ENCODE results near the gene CPE. TPM values are rescaled to one million over a fixed set of nuclear protein-coding genes. Genes with fewer than 3 reads are reported as not detected.

CPE gene
- polyA plus RNA-seq (2013, experiment 1 of 2) = 71.3 TPM
- polyA plus RNA-seq (2013, experiment 2 of 2) = 71.3 TPM

DNA sequence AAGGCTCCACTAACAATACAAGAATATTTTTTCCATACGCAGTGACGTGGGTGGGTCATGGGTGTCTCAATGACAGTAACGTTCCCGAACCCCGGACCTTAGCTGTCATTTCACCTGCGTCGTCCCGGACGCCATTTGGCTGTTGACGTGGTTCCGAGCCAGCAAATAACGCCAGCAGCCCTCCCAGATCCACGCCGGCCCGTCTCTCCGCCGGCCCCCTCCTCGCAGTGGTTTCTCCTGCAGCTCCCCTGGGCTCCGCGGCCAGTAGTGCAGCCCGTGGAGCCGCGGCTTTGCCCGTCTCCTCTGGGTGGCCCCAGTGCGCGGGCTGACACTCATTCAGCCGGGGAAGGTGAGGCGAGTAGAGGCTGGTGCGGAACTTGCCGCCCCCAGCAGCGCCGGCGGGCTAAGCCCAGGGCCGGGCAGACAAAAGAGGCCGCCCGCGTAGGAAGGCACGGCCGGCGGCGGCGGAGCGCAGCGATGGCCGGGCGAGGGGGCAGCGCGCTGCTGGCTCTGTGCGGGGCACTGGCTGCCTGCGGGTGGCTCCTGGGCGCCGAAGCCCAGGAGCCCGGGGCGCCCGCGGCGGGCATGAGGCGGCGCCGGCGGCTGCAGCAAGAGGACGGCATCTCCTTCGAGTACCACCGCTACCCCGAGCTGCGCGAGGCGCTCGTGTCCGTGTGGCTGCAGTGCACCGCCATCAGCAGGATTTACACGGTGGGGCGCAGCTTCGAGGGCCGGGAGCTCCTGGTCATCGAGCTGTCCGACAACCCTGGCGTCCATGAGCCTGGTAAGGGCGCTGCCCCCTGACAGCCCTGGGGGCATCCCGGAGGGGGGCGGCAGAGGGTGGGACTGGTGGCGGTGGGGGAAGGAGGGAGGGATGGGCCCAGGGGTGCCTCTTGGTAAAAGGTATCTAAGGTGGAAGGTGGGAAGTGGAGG lies at the start of gene CPE:
Gene CPE (plus strand): TSS at position 264 of the 933 bp plus-strand sequence. CDS start 214 bp downstream, at position 478.
- Histone ChIP-seq H3K27ac (replicated peaks; ENCODE audit: low read length) (no peak within 1 kb of the TSS), H3K9me3 (replicated peaks in 1 of 2; ENCODE audit: control insufficient read depth in 2 of 2, insufficient read depth in 1 of 2, low read depth in 1 of 2, low read length in 2 of 2) (no peaks in the 10 kb centered on the region), H3K4me3 (ENCODE audit: low read length in 2 of 2) (peak within 1 kb of the TSS; percentile 46 to 81), H4K91ac (ENCODE audit: low read depth, low read length, poor library complexity) (no peak within 1 kb of the TSS), H3K18ac (ENCODE audit: low read length) (peak within 1 kb of the TSS; percentile 98), H4K8ac (ENCODE audit: low read depth, low read length) (no peak within 1 kb of the TSS), H3K9ac (ENCODE audit: low read depth, low read length, poor library complexity) (peak within 1 kb of the TSS; percentile 85), H2AK5ac (ENCODE audit: low read depth, low read length) (no peak within 1 kb of the TSS), H2BK12ac (ENCODE audit: low read length) (peak within 1 kb of the TSS; percentile 95), H2BK120ac (ENCODE audit: low read depth, low read length) (no peak within 1 kb of the TSS), H3K23ac (ENCODE audit: low read depth, low read length, poor library complexity) (peak within 1 kb of the TSS; percentile 95), H2AFZ (ENCODE audit: low read length) (peak within 1 kb of the TSS; percentile 94), H3K79me1 (ENCODE audit: low read depth, low read length) (peaks cover 4% of the 10 kb centered on the region), H2BK5ac (ENCODE audit: low read length) (peak within 1 kb of the TSS; percentile 44), H3K4me1 (ENCODE audit: control insufficient read depth in 2 of 2, insufficient read depth in 1 of 2, low read depth in 1 of 2, low read length in 2 of 2) (peaks cover 8 to 16% of the 10 kb centered on the region in 2 donors), H3K27me3 (ENCODE audit: control insufficient read depth in 3 of 3, insufficient read depth in 3 of 3, low read depth in 1 of 3, low read length in 3 of 3) (peaks cover 0 to 9% (median 3%) of the 10 kb centered on the region in 3 experiments), H3K4me2 (ENCODE audit: insufficient read depth, low read length, poor library complexity, severe bottlenecking) (peak within 1 kb of the TSS; percentile 82), H2BK15ac (ENCODE audit: low read length) (peak within 1 kb of the TSS; percentile 95), H3K4ac (ENCODE audit: low read length) (no peak within 1 kb of the TSS), H3K36me3 (replicated peaks in 1 of 2; ENCODE audit: control insufficient read depth in 2 of 2, insufficient read depth in 2 of 2, low read length in 2 of 2) (no peaks in the 10 kb centered on the region), H3K14ac (ENCODE audit: low read length) (peak within 1 kb of the TSS; percentile 44)
- peak; percentile 79 for DNase-seq (ENCODE audit: low spot score)
- WGBS, 2 donors (ENCODE audit: extremely low coverage in 2 of 2, insufficient read length in 2 of 2, insufficient replicate concordance in 1 of 2) = no CpG with 5 or more reads among the region's 82 CpGs

DNA sequence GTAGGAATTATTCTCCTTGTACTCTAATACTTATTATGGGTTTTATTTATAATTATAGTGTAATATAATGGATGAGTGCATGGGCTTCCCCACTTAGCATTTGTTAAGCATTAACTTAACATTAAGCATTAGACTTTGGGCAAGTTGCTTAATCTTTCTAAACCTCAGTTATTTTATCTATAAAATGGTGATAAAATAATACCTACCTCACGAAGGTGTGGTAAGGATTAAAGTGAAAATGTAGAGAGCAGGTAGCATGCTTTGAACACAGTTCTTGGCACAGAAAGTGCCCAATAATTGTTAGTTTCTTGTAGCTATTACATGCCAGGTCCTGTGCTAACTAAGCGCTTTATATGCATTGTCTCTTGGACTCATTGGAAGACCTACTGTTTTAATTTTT lies 48.7 kb upstream of the CPE start:
- Histone ChIP-seq H3K23ac (ENCODE audit: low read depth, low read length, poor library complexity) (no peak overlapping the region), H3K18ac (ENCODE audit: low read length) (no peak overlapping the region), H3K4me3 (ENCODE audit: low read length in 2 of 2) (peak overlapping the region; percentile 77 to 81), H2BK120ac (ENCODE audit: low read depth, low read length) (no peak overlapping the region), H3K4me1 (ENCODE audit: control insufficient read depth in 2 of 2, insufficient read depth in 1 of 2, low read depth in 1 of 2, low read length in 2 of 2) (peaks cover 5 to 21% of the 10 kb centered on the region in 2 donors), H3K27ac (replicated peaks; ENCODE audit: low read length) (no peak overlapping the region), H4K8ac (ENCODE audit: low read depth, low read length) (no peak overlapping the region), H2BK15ac (ENCODE audit: low read length) (no peak overlapping the region), H4K91ac (ENCODE audit: low read depth, low read length, poor library complexity) (no peak overlapping the region), H3K79me1 (ENCODE audit: low read depth, low read length) (no peaks in the 10 kb centered on the region), H3K9ac (ENCODE audit: low read depth, low read length, poor library complexity) (no peak overlapping the region), H2BK5ac (ENCODE audit: low read length) (no peak overlapping the region), H2BK12ac (ENCODE audit: low read length) (no peak overlapping the region), H3K14ac (ENCODE audit: low read length) (no peak overlapping the region), H3K36me3 (replicated peaks in 1 of 2; ENCODE audit: control insufficient read depth in 2 of 2, insufficient read depth in 2 of 2, low read length in 2 of 2) (peaks cover 9 to 64% of the 10 kb centered on the region in 2 donors), H3K9me3 (replicated peaks in 1 of 2; ENCODE audit: control insufficient read depth in 2 of 2, insufficient read depth in 1 of 2, low read depth in 1 of 2, low read length in 2 of 2) (peaks cover 3 to 5% of the 10 kb centered on the region in 2 donors), H3K4me2 (ENCODE audit: insufficient read depth, low read length, poor library complexity, severe bottlenecking) (peak overlapping the region; percentile 54), H2AFZ (ENCODE audit: low read length) (no peak overlapping the region), H3K27me3 (ENCODE audit: control insufficient read depth in 3 of 3, insufficient read depth in 3 of 3, low read depth in 1 of 3, low read length in 3 of 3) (peaks cover 0 to 2% (median 0%) of the 10 kb centered on the region in 3 experiments), H3K4ac (ENCODE audit: low read length) (no peak overlapping the region), H2AK5ac (ENCODE audit: low read depth, low read length) (no peak overlapping the region)
- WGBS, 2 donors (ENCODE audit: extremely low coverage in 2 of 2, insufficient read length in 2 of 2, insufficient replicate concordance in 1 of 2) = no CpG with 5 or more reads among the region's 2 CpGs
- DNase-seq (ENCODE audit: low spot score) = no peak

DNA sequence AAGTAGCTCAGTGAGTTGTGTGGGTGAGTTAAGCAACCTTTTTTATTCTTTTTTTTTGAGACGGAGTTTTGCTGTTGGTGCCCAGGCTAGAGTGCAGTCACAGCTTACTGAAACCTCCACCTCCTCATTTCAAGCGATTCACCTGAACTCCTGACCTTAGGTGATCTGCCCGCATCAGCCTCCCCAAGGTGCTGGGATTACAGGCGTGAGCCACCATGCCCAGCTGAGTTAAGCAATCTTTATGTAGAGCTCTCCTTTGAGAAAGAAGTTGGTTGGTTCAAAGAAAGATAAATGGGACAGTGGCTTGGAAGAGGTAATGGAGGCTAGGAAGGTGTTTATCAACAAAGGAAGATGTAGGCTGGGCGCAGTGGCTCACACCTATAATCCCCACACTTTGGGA lies 48.1 kb upstream of the CPE start:
- Histone ChIP-seq H2BK12ac (ENCODE audit: low read length) (no peak overlapping the region), H3K4me2 (ENCODE audit: insufficient read depth, low read length, poor library complexity, severe bottlenecking) (peak overlapping the region; percentile 54), H2BK120ac (ENCODE audit: low read depth, low read length) (no peak overlapping the region), H3K4me3 (ENCODE audit: low read length in 2 of 2) (peak overlapping the region; percentile 77 to 81), H3K4me1 (ENCODE audit: control insufficient read depth in 2 of 2, insufficient read depth in 1 of 2, low read depth in 1 of 2, low read length in 2 of 2) (peaks cover 8 to 25% of the 10 kb centered on the region in 2 donors), H2AK5ac (ENCODE audit: low read depth, low read length) (no peak overlapping the region), H3K9ac (ENCODE audit: low read depth, low read length, poor library complexity) (no peak overlapping the region), H3K36me3 (replicated peaks in 1 of 2; ENCODE audit: control insufficient read depth in 2 of 2, insufficient read depth in 2 of 2, low read length in 2 of 2) (peaks cover 12 to 70% of the 10 kb centered on the region in 2 donors), H3K23ac (ENCODE audit: low read depth, low read length, poor library complexity) (no peak overlapping the region), H3K18ac (ENCODE audit: low read length) (no peak overlapping the region), H4K91ac (ENCODE audit: low read depth, low read length, poor library complexity) (no peak overlapping the region), H3K14ac (ENCODE audit: low read length) (no peak overlapping the region), H3K9me3 (replicated peaks in 1 of 2; ENCODE audit: control insufficient read depth in 2 of 2, insufficient read depth in 1 of 2, low read depth in 1 of 2, low read length in 2 of 2) (no peaks in the 10 kb centered on the region), H2AFZ (ENCODE audit: low read length) (no peak overlapping the region), H2BK5ac (ENCODE audit: low read length) (no peak overlapping the region), H3K27me3 (ENCODE audit: control insufficient read depth in 3 of 3, insufficient read depth in 3 of 3, low read depth in 1 of 3, low read length in 3 of 3) (peaks cover 0 to 2% (median 0%) of the 10 kb centered on the region in 3 experiments), H3K79me1 (ENCODE audit: low read depth, low read length) (no peaks in the 10 kb centered on the region), H2BK15ac (ENCODE audit: low read length) (no peak overlapping the region), H4K8ac (ENCODE audit: low read depth, low read length) (no peak overlapping the region), H3K4ac (ENCODE audit: low read length) (no peak overlapping the region), H3K27ac (replicated peaks; ENCODE audit: low read length) (no peak overlapping the region)
- DNase-seq (ENCODE audit: low spot score) = no peak
- WGBS, 2 donors (ENCODE audit: extremely low coverage in 2 of 2, insufficient read length in 2 of 2, insufficient replicate concordance in 1 of 2) = no CpG with 5 or more reads among the region's 5 CpGs

DNA sequence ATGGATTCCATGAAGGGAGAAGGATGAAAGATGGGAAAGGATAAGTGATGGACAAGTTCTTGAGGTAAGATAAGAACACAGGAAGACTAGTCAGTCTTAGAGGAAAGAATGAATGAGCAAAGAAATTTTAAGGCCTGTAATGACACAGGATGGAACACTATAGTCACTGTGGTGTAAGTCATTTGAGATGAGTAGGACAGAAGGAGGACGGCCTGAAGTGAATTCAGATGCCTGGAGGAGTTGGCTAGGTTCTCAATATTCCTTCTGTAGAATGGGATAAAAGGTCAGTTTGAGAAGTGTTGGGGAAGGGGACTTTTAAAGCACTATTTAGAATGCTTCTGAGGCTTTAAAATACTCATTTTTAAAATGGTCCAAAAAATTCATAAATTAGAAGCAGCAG lies 47.4 kb upstream of the CPE start:
- no peak overlapping the region for H3K9ac ChIP-seq (ENCODE audit: low read depth, low read length, poor library complexity)
- H3K27ac ChIP-seq (replicated peaks; ENCODE audit: low read length) = no peak overlapping the region
- H3K36me3 ChIP-seq (replicated peaks in 1 of 2; ENCODE audit: control insufficient read depth in 2 of 2, insufficient read depth in 2 of 2, low read length in 2 of 2) = peaks cover 12 to 77% of the 10 kb centered on the region in 2 donors
- no CpG with 5 or more reads among the region's 1 CpG for WGBS, 2 donors (ENCODE audit: extremely low coverage in 2 of 2, insufficient read length in 2 of 2, insufficient replicate concordance in 1 of 2)
- H2BK120ac ChIP-seq (ENCODE audit: low read depth, low read length) = no peak overlapping the region
- H3K4me2 ChIP-seq (ENCODE audit: insufficient read depth, low read length, poor library complexity, severe bottlenecking) = peak overlapping the region; percentile 54
- H3K4me3 ChIP-seq (ENCODE audit: low read length in 2 of 2) = peak overlapping the region; percentile 77 to 81
- H2BK15ac ChIP-seq (ENCODE audit: low read length) = no peak overlapping the region
- no peak overlapping the region for H3K14ac ChIP-seq (ENCODE audit: low read length)
- H3K79me1 ChIP-seq (ENCODE audit: low read depth, low read length) = no peaks in the 10 kb centered on the region
- H3K23ac ChIP-seq (ENCODE audit: low read depth, low read length, poor library complexity) = no peak overlapping the region
- H3K4me1 ChIP-seq (ENCODE audit: control insufficient read depth in 2 of 2, insufficient read depth in 1 of 2, low read depth in 1 of 2, low read length in 2 of 2) = peaks cover 6 to 21% of the 10 kb centered on the region in 2 donors
- no peak overlapping the region for H3K18ac ChIP-seq (ENCODE audit: low read length)
- no peak overlapping the region for H2AK5ac ChIP-seq (ENCODE audit: low read depth, low read length)
- no peaks in the 10 kb centered on the region for H3K9me3 ChIP-seq (replicated peaks in 1 of 2; ENCODE audit: control insufficient read depth in 2 of 2, insufficient read depth in 1 of 2, low read depth in 1 of 2, low read length in 2 of 2)
- H2BK12ac ChIP-seq (ENCODE audit: low read length) = no peak overlapping the region
- no peak for DNase-seq (ENCODE audit: low spot score)
- no peak overlapping the region for H2AFZ ChIP-seq (ENCODE audit: low read length)
- peaks cover 0 to 2% (median 0%) of the 10 kb centered on the region in 3 experiments for H3K27me3 ChIP-seq (ENCODE audit: control insufficient read depth in 3 of 3, insufficient read depth in 3 of 3, low read depth in 1 of 3, low read length in 3 of 3)
- H3K4ac ChIP-seq (ENCODE audit: low read length) = no peak overlapping the region
- no peak overlapping the region for H4K91ac ChIP-seq (ENCODE audit: low read depth, low read length, poor library complexity)
- no peak overlapping the region for H2BK5ac ChIP-seq (ENCODE audit: low read length)
- no peak overlapping the region for H4K8ac ChIP-seq (ENCODE audit: low read depth, low read length)
